HG03103 (cell line): ENCODE results near the gene KCNE1.
"Not testable (repeated sequence)": the region's sequence is repeated elsewhere in the genome, so short reads cannot be mapped to it uniquely, and the experiment has no call there.

ENCODE experiments used
- ATAC-seq: cut with Tn5 transposase; IDR thresholded peaks from one replicate; pipeline ENCODE4 v1.9.1; 2021; ENCODE audit warnings: low read depth; ENCODE audit not compliant: unreplicated experiment

The KCNE1 gene

GRCh38 chr21:34517039-34517438 lies 5.0 kb upstream of the KCNE1 start:
- no peak for ATAC-seq

GRCh38 chr21:34514576-34515115 lies 2.6 kb upstream of the KCNE1 start:
- ATAC-seq: no peak

GRCh38 chr21:34513129-34513675 lies 1.2 kb upstream of the KCNE1 start:
- ATAC-seq: no peak

- no peak for ATAC-seq
Measured at GRCh38 chr21:34511181-34511580, 829 bp downstream of the KCNE1 start.

GRCh38 chr21:34510148-34511142 lies 1.6 kb downstream of the KCNE1 start:
- ATAC-seq: peak; percentile 77

- ATAC-seq: no peak
Measured at GRCh38 chr21:34509151-34509550, 2.9 kb downstream of the KCNE1 start.

GRCh38 chr21:34504595-34504994 lies 7.4 kb downstream of the KCNE1 start:
- ATAC-seq: no peak

- no peak for ATAC-seq
Measured at GRCh38 chr21:34502480-34503106, 9.4 kb downstream of the KCNE1 start.

GRCh38 chr21:34501716-34502115 lies 10.3 kb downstream of the KCNE1 start:
- ATAC-seq: no peak

GRCh38 chr21:34500191-34500590 lies 11.8 kb downstream of the KCNE1 start:
- ATAC-seq: no peak

- no peak for ATAC-seq
Measured at GRCh38 chr21:34499116-34499515, 12.9 kb downstream of the KCNE1 start.

- ATAC-seq: no peak
Measured at GRCh38 chr21:34498623-34499022, 13.4 kb downstream of the KCNE1 start.

- not testable (repeated sequence) for ATAC-seq
Measured at GRCh38 chr21:34483854-34484253, 28.2 kb downstream of the KCNE1 start.

GRCh38 chr21:34483435-34483834 lies 28.6 kb downstream of the KCNE1 start:
- ATAC-seq: not testable (repeated sequence)

- not testable (repeated sequence) for ATAC-seq
Measured at GRCh38 chr21:34467333-34467732, 44.7 kb downstream of the KCNE1 start.

GRCh38 chr21:34459426-34459825 lies 52.6 kb downstream of the KCNE1 start:
- not testable (repeated sequence) for ATAC-seq

- not testable (repeated sequence) for ATAC-seq
Measured at GRCh38 chr21:34458266-34458665, 53.7 kb downstream of the KCNE1 start.

GRCh38 chr21:34456180-34456579 lies 55.8 kb downstream of the KCNE1 start:
- not testable (repeated sequence) for ATAC-seq

GRCh38 chr21:34455628-34456027 lies 56.4 kb downstream of the KCNE1 start:
- not testable (repeated sequence) for ATAC-seq

- not testable (repeated sequence) for ATAC-seq
Measured at GRCh38 chr21:34447018-34447417, 65.0 kb downstream of the KCNE1 start.

- ATAC-seq: not testable (repeated sequence)
Measured at GRCh38 chr21:34443486-34443885, 68.5 kb downstream of the KCNE1 start.
